Breast epithelium (tissue), 4 donors: ENCODE measurements around the gene EDC3. TPM values are rescaled to one million over a fixed set of nuclear protein-coding genes. Genes with fewer than 3 reads are reported as not detected.

Experiments used
- DNase-seq, 2 donors: peaks; one replicate each; pipeline ENCODE4 v3.0.0-alpha.2; 2019; ENCODE audit warnings: low spot score in 2 of 2
- H3K27ac ChIP-seq, 2 donors: fragments of 200-600 bp; sonication (generic) in 1 of 2; one replicate each; pipeline ENCODE4 v1.5.1; 2016 to 2019; ENCODE audit warnings: mild to moderate bottlenecking in 1 of 2
- H3K27me3 ChIP-seq, 2 donors: fragments of 200-600 bp; sonication (generic) in 1 of 2; one replicate each; pipeline versions ENCODE4 v1.5.1 to v1.6.0; 2017 to 2019; ENCODE audit warnings: control low read depth in 1 of 2, mild to moderate bottlenecking in 1 of 2
- H3K36me3 ChIP-seq: fragments of 200-600 bp; one replicate; pipeline ENCODE4 v1.5.1; 2019
- H3K4me1 ChIP-seq, 2 donors: fragments of 200-600 bp; sonication (generic); one replicate each; pipeline ENCODE4 v1.5.1; 2016 to 2019; ENCODE audit warnings: control low read depth in 1 of 2
- H3K4me3 ChIP-seq, 3 donors: fragments of 200-600 bp; sonication (generic); 1 replicate in 2 of 3; 2 replicates in 1 of 3; pipeline ENCODE4 v1.5.1; 2016 to 2019; ENCODE audit warnings: mild to moderate bottlenecking in 3 of 3, moderate library complexity in 2 of 3
- H3K9me3 ChIP-seq, 2 donors: fragments of 200-600 bp; sonication (generic) in 1 of 2; one replicate each; pipeline ENCODE4 v1.5.1; 2016 to 2019; ENCODE audit warnings: control low read depth in 1 of 2
- CTCF ChIP-seq, 3 donors: fragments of 450-650 bp; IDR thresholded peaks; one replicate each; pipeline ENCODE4 v1.5.1; 2016 to 2017; ENCODE audit warnings: antibody characterized with exemption in 3 of 3, mild to moderate bottlenecking in 3 of 3, moderate library complexity in 3 of 3
- POLR2A ChIP-seq: fragments of 450-650 bp; IDR thresholded peaks from one replicate; pipeline ENCODE4 v1.6.1; 2016; ENCODE audit warnings: antibody characterized with exemption, mild to moderate bottlenecking, moderate library complexity
- POLR2AphosphoS5 ChIP-seq, 3 donors: sonication (generic); formaldehyde crosslinking; IDR thresholded peaks; one replicate each; pipeline ENCODE4 v1.6.1; 2017; ENCODE audit warnings: antibody characterized with exemption in 3 of 3
- intact Hi-C: fragments of 100-400 bp; cut with DNase I; formaldehyde crosslinking; loops from one replicate; pipeline ENCODE4 v1.15.1; 2023; ENCODE audit warnings: low total_unique reads
- total RNA-seq, 3 donors: library from RNA; depleted of rRNA; stranded (reverse); fragments of >200 nt; gene quantifications; one replicate each; pipeline ENCODE4 v1.1.0, GENCODE V29; 2016

The EDC3 gene
- total RNA-seq, 3 donors from 2014 or later: 13.8 to 21.7 (median 20.3) TPM

- H3K27ac ChIP-seq: no peak overlapping the region
These were observed 27.4 kb upstream of the EDC3 start for GRCh38 chr15:74723187-74723586.

GRCh38 chr15:74722591-74722990, 26.8 kb upstream of the EDC3 start:
- TF ChIP-seq CTCF (IDR thresholded peaks at IDR 0.05) (no peak), POLR2AphosphoS5 (IDR thresholded peaks at IDR 0.05) (no peak), POLR2A (no peak)
- intact Hi-C loops: no loop called here
- no peak for DNase-seq
- Histone ChIP-seq H3K4me3 (no peak overlapping the region), H3K27ac (no peak overlapping the region), H3K36me3 (no peaks in the 10 kb centered on the region), H3K27me3 (peaks cover 0 to 11% of the 10 kb centered on the region in 2 donors), H3K4me1 (no peaks in the 10 kb centered on the region), H3K9me3 (no peaks in the 10 kb centered on the region)

More at GRCh38 chr15:74723187-74723586, 27.4 kb upstream of the EDC3 start:
- no peak for TF ChIP-seq POLR2A
- no peak for TF ChIP-seq CTCF (IDR thresholded peaks at IDR 0.05)
- no peak for TF ChIP-seq POLR2AphosphoS5 (IDR thresholded peaks at IDR 0.05)
- DNase-seq: no peak
- H3K36me3 ChIP-seq: no peaks in the 10 kb centered on the region
- H3K4me1 ChIP-seq: no peaks in the 10 kb centered on the region
- no peaks in the 10 kb centered on the region for H3K9me3 ChIP-seq
- intact Hi-C loops: no loop called here
- H3K27me3 ChIP-seq: peaks cover 0 to 16% of the 10 kb centered on the region in 2 donors
- H3K4me3 ChIP-seq: no peak overlapping the region

- Histone ChIP-seq H3K4me1 (no peaks in the 10 kb centered on the region), H3K36me3 (no peaks in the 10 kb centered on the region), H3K27ac (no peak overlapping the region), H3K9me3 (no peaks in the 10 kb centered on the region), H3K27me3 (no peaks in the 10 kb centered on the region), H3K4me3 (no peak overlapping the region)
- intact Hi-C loops: no loop called here
- no peak for DNase-seq
- TF ChIP-seq CTCF (IDR thresholded peaks at IDR 0.05) (no peak), POLR2A (no peak), POLR2AphosphoS5 (IDR thresholded peaks at IDR 0.05) (no peak)
These were observed 20.8 kb upstream of the EDC3 start for GRCh38 chr15:74716651-74717050.

GRCh38 chr15:74712311-74712710, 16.5 kb upstream of the EDC3 start:
- Histone ChIP-seq H3K36me3 (no peaks in the 10 kb centered on the region), H3K4me3 (no peak overlapping the region), H3K27me3 (no peaks in the 10 kb centered on the region), H3K27ac (no peak overlapping the region), H3K4me1 (no peaks in the 10 kb centered on the region), H3K9me3 (no peaks in the 10 kb centered on the region)
- intact Hi-C loops: no loop called here
- no peak for DNase-seq
- TF ChIP-seq CTCF (IDR thresholded peaks at IDR 0.05): no peak
- TF ChIP-seq POLR2A: no peak
- TF ChIP-seq POLR2AphosphoS5 (IDR thresholded peaks at IDR 0.05): no peak

- H3K9me3 ChIP-seq: no peaks in the 10 kb centered on the region
- TF ChIP-seq POLR2AphosphoS5 (IDR thresholded peaks at IDR 0.05) (no peak), POLR2A (no peak)
- H3K4me3 ChIP-seq: no peak overlapping the region
- intact Hi-C loops: no loop called here
- no peaks in the 10 kb centered on the region for H3K36me3 ChIP-seq
- H3K4me1 ChIP-seq: no peaks in the 10 kb centered on the region
- no peak overlapping the region for H3K27ac ChIP-seq
- no peaks in the 10 kb centered on the region for H3K27me3 ChIP-seq
- DNase-seq: no peak
These were observed 14.7 kb upstream of the EDC3 start for GRCh38 chr15:74710319-74711094.
